NOMO-1 treated with DMSO at 0.1 percent for 48 hours (cell line): ENCODE measurements around the gene FAM209B.
A peak's percentile ranks its signal among the peaks of the same experiment; 100 is the strongest.
"Not testable (repeated sequence)": the region's sequence is repeated elsewhere in the genome, so short reads cannot be mapped to it uniquely, and the experiment has no call there.

Experiments used
- DNase-seq: peaks from one replicate; lab custom pipeline; 2025; ENCODE audit not compliant: unreplicated experiment; lab: John Stamatoyannopoulos, UW

Gene FAM209B

GRCh38 chr20:56537997-56538396, 5.0 kb downstream of the FAM209B start:
- no peak for DNase-seq

GRCh38 chr20:56540415-56540814, 7.4 kb downstream of the FAM209B start:
- DNase-seq = no peak

GRCh38 chr20:56542489-56543030, 9.5 kb downstream of the FAM209B start:
- DNase-seq = no peak

- no peak for DNase-seq
Measured at GRCh38 chr20:56551571-56551970, 18.5 kb downstream of the FAM209B start.

- peak; percentile 48 for DNase-seq
Measured at GRCh38 chr20:56552911-56553629, 20.0 kb downstream of the FAM209B start.

- DNase-seq = peak; percentile 96
Measured at GRCh38 chr20:56554869-56555268, 21.8 kb downstream of the FAM209B start.

GRCh38 chr20:56558968-56559367, 25.9 kb downstream of the FAM209B start:
- no peak for DNase-seq

- not testable (repeated sequence) for DNase-seq
Measured at GRCh38 chr20:56564526-56564925, 31.5 kb downstream of the FAM209B start.

GRCh38 chr20:56565511-56565910, 32.5 kb downstream of the FAM209B start:
- no peak for DNase-seq

GRCh38 chr20:56566621-56567020, 33.6 kb downstream of the FAM209B start:
- no peak for DNase-seq

GRCh38 chr20:56570832-56571231, 37.8 kb downstream of the FAM209B start:
- no peak for DNase-seq

GRCh38 chr20:56572172-56572571, 39.1 kb downstream of the FAM209B start:
- DNase-seq = no peak

- DNase-seq = no peak
Measured at GRCh38 chr20:56573986-56574385, 40.9 kb downstream of the FAM209B start.

GRCh38 chr20:56574531-56575142, 41.6 kb downstream of the FAM209B start:
- no peak for DNase-seq

GRCh38 chr20:56575157-56575556, 42.1 kb downstream of the FAM209B start:
- no peak for DNase-seq

GRCh38 chr20:56575961-56576360, 42.9 kb downstream of the FAM209B start:
- no peak for DNase-seq

- DNase-seq = no peak
Measured at GRCh38 chr20:56579301-56579710, 46.3 kb downstream of the FAM209B start.

GRCh38 chr20:56580226-56580625, 47.2 kb downstream of the FAM209B start:
- DNase-seq = no peak

- DNase-seq = no peak
Measured at GRCh38 chr20:56581701-56582100, 48.7 kb downstream of the FAM209B start.

- peak; percentile 22 for DNase-seq
Measured at GRCh38 chr20:56582542-56582941, 49.5 kb downstream of the FAM209B start.

- DNase-seq = no peak
Measured at GRCh38 chr20:56584916-56585315, 51.9 kb downstream of the FAM209B start.
